ENCODE measurements around the gene IKZF1.

The IKZF1 gene

DNA sequence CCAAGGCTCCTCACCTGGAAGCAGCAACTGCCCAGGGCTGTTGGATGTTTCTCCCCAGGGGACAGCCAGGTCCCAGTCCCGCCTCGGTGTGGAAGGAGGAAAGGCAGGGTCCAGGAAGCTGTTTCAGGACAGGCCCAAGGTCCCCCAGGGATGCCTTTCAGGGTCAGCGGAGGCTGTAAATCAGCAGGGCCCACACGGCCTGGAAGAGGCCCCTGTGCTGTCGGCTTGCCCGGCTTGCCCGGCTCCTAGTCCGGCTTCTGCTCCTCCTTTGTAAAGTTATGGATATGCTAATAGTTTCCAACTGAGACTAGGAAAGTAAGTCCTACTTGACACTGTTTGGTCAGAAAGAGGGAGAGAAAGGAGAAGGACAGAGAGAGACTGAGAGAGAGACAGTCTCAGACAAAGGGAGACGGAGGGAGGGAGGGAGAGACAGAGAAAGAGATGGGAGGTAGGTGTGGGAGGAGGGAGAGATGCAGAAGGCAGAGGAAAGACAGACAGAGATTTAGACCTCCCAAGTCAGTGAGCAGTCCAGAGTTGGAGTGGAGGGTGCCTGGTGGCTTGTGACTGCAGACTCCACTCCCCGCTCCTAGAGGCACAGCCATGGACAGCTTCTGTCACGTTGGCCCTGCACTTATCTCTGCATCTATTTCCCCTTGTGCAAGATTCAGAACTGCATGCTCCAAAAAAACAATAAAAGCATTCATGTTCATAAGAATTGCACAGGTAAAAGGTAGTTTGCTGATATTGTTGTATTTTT is 10.5 kb downstream of the IKZF1 start:
- Histone ChIP-seq H2AFZ (ENCODE audit: insufficient read depth, low read length, poor library complexity) (no peak overlapping the region), H2BK5ac (ENCODE audit: low read depth, low read length, poor library complexity) (no peak overlapping the region), H3K23ac (ENCODE audit: low read length) (no peak overlapping the region), H2AK5ac (ENCODE audit: low read length) (no peak overlapping the region), H3K4ac (ENCODE audit: low read depth, low read length) (no peak overlapping the region), H2BK120ac (ENCODE audit: insufficient read depth, low read length, poor library complexity) (no peak overlapping the region), H4K8ac (ENCODE audit: low read depth, low read length) (no peak overlapping the region), H3K4me3 (ENCODE audit: low read depth, low read length) (no peak overlapping the region), H3K18ac (ENCODE audit: low read length) (no peak overlapping the region), H3K4me2 (ENCODE audit: low read length) (no peak overlapping the region), H3K27ac (ENCODE audit: low read depth, low read length) (no peak overlapping the region), H4K12ac (ENCODE audit: low read depth, low read length) (no peak overlapping the region), H3K9ac (ENCODE audit: low read length) (no peak overlapping the region), H3K79me2 (ENCODE audit: control insufficient read depth, insufficient read depth, low read length, poor library complexity) (no peaks in the 10 kb centered on the region), H3K36me3 (ENCODE audit: control insufficient read depth in 1 of 2, insufficient read depth in 2 of 2, low read length in 2 of 2) (no peaks in the 10 kb centered on the region), H4K91ac (ENCODE audit: low read depth, low read length) (no peak overlapping the region), H3K14ac (ENCODE audit: low read length) (no peak overlapping the region), H3K4me1 (ENCODE audit: control insufficient read depth in 1 of 2, insufficient read depth in 2 of 2, low read length in 2 of 2) (no peaks in the 10 kb centered on the region), H2BK12ac (ENCODE audit: low read length) (no peak overlapping the region), H3K79me1 (ENCODE audit: low read length) (no peaks in the 10 kb centered on the region), H3K27me3 (ENCODE audit: insufficient read depth, low read length) (no peaks in the 10 kb centered on the region), H3K9me3 (ENCODE audit: insufficient read depth, low read depth, low read length) (no peaks in the 10 kb centered on the region)
- WGBS (ENCODE audit: extremely low coverage, insufficient coverage, insufficient read length), result no CpG with 5 or more reads among the region's 11 CpGs
- DNase-seq, result no peak

DNA sequence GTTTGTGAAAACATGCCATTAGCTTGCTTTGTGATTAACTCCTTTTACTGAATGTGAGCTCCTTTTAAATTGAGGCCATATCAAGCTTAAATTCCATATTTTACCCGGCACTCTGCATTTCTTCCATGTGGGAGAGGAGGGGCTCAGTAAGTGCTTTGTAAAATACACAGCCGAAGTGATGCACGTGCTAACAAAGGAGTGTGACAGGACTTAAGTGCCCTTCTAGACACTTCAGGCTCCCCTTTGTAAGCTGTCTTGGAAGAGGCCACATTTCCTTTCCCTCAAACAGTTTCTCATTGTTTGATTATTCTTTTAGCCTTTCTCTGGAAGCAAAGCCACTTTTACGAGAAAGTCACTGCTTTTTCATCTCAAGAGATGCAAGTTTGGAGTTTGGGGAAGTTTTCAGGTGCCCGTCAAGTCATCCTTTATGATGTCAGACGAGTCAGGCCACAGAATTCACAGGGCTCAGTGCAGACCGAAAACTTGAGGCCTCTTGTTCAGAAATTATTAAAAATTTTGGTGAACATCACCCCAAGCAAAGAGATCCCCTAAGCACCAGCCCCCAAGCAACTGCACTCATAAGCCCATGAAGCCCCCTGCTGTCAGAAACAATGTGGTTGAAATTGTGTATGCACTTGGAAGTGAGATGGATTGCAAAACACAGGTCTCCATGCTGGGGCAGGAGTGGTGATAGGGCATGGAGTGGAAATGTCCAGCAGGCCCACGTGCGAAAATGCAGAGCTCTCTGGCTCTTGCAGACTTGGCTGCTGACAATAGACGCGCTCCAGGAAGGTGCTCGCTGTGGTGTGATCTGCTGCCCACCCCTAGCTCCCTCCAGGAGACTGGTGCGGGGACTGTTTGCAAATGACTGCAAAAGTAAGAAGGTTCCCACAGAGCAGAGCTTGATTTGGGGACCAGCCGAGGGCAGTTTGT is 11.5 kb downstream of the IKZF1 start:
- WGBS (ENCODE audit: extremely low coverage, insufficient coverage, insufficient read length), result no CpG with 5 or more reads among the region's 14 CpGs
- no peak overlapping the region for H3K23ac ChIP-seq (ENCODE audit: low read length)
- H3K36me3 ChIP-seq (ENCODE audit: control insufficient read depth in 1 of 2, insufficient read depth in 2 of 2, low read length in 2 of 2), result no peaks in the 10 kb centered on the region

DNA sequence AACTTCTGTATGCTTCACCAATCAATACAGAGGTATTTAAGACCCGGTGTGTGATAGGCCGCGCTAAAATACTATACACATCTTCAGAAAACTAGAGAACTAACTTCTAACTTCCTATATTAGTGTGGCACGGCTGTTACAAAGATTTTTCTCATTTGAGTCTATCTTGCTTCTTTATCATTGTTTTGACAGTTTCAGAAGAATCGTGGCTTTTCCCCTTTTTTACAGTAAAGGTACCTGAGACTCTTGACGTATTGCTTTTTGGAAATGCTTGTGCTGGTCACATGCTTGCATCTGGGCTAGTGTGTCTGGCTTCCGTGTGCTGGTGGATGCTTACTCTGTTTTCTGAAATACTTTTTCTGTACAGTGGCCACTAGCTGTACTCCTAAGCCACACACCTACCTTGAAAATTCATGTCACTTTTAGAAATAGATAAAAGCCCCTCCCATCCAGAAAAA is 12.7 kb downstream of the IKZF1 start:
- no peaks in the 10 kb centered on the region for H3K79me1 ChIP-seq (ENCODE audit: low read length)
- H4K91ac ChIP-seq (ENCODE audit: low read depth, low read length), result no peak overlapping the region
- H3K9ac ChIP-seq (ENCODE audit: low read length), result no peak overlapping the region
- no peaks in the 10 kb centered on the region for H3K9me3 ChIP-seq (ENCODE audit: insufficient read depth, low read depth, low read length)
- H3K79me2 ChIP-seq (ENCODE audit: control insufficient read depth, insufficient read depth, low read length, poor library complexity), result no peaks in the 10 kb centered on the region
- H3K4me2 ChIP-seq (ENCODE audit: low read length), result no peak overlapping the region
- H3K23ac ChIP-seq (ENCODE audit: low read length), result no peak overlapping the region
- no peak overlapping the region for H3K4me3 ChIP-seq (ENCODE audit: low read depth, low read length)
- no peak overlapping the region for H2AFZ ChIP-seq (ENCODE audit: insufficient read depth, low read length, poor library complexity)
- no peak overlapping the region for H4K12ac ChIP-seq (ENCODE audit: low read depth, low read length)
- no CpG with 5 or more reads among the region's 7 CpGs for WGBS (ENCODE audit: extremely low coverage, insufficient coverage, insufficient read length)
- no peak overlapping the region for H3K14ac ChIP-seq (ENCODE audit: low read length)
- no peak overlapping the region for H4K8ac ChIP-seq (ENCODE audit: low read depth, low read length)
- H3K4ac ChIP-seq (ENCODE audit: low read depth, low read length), result no peak overlapping the region
- DNase-seq, result no peak
- H3K27me3 ChIP-seq (ENCODE audit: insufficient read depth, low read length), result no peaks in the 10 kb centered on the region
- H3K27ac ChIP-seq (ENCODE audit: low read depth, low read length), result no peak overlapping the region
- H3K36me3 ChIP-seq (ENCODE audit: control insufficient read depth in 1 of 2, insufficient read depth in 2 of 2, low read length in 2 of 2), result no peaks in the 10 kb centered on the region
- no peak overlapping the region for H2BK5ac ChIP-seq (ENCODE audit: low read depth, low read length, poor library complexity)
- no peaks in the 10 kb centered on the region for H3K4me1 ChIP-seq (ENCODE audit: control insufficient read depth in 1 of 2, insufficient read depth in 2 of 2, low read length in 2 of 2)
- no peak overlapping the region for H2BK120ac ChIP-seq (ENCODE audit: insufficient read depth, low read length, poor library complexity)
- no peak overlapping the region for H2BK12ac ChIP-seq (ENCODE audit: low read length)
- H3K18ac ChIP-seq (ENCODE audit: low read length), result no peak overlapping the region
- H2AK5ac ChIP-seq (ENCODE audit: low read length), result no peak overlapping the region

More for the DNA sequence above, 11.5 kb downstream of the IKZF1 start:
- no peaks in the 10 kb centered on the region for H3K4me1 ChIP-seq (ENCODE audit: control insufficient read depth in 1 of 2, insufficient read depth in 2 of 2, low read length in 2 of 2)
- H4K12ac ChIP-seq (ENCODE audit: low read depth, low read length), result no peak overlapping the region
- H3K79me1 ChIP-seq (ENCODE audit: low read length), result no peaks in the 10 kb centered on the region
- H4K8ac ChIP-seq (ENCODE audit: low read depth, low read length), result no peak overlapping the region
- H3K4me3 ChIP-seq (ENCODE audit: low read depth, low read length), result no peak overlapping the region
- no peak overlapping the region for H2BK12ac ChIP-seq (ENCODE audit: low read length)
- no peak overlapping the region for H2BK120ac ChIP-seq (ENCODE audit: insufficient read depth, low read length, poor library complexity)
- no peak overlapping the region for H3K14ac ChIP-seq (ENCODE audit: low read length)
- peak overlapping the region; percentile 18 for H3K9ac ChIP-seq (ENCODE audit: low read length)
- DNase-seq, result no peak
- H3K4ac ChIP-seq (ENCODE audit: low read depth, low read length), result no peak overlapping the region
- H3K9me3 ChIP-seq (ENCODE audit: insufficient read depth, low read depth, low read length), result no peaks in the 10 kb centered on the region
- H3K27me3 ChIP-seq (ENCODE audit: insufficient read depth, low read length), result no peaks in the 10 kb centered on the region
- no peak overlapping the region for H4K91ac ChIP-seq (ENCODE audit: low read depth, low read length)
- no peak overlapping the region for H2AK5ac ChIP-seq (ENCODE audit: low read length)
- no peak overlapping the region for H3K18ac ChIP-seq (ENCODE audit: low read length)
- H2BK5ac ChIP-seq (ENCODE audit: low read depth, low read length, poor library complexity), result no peak overlapping the region
- H3K27ac ChIP-seq (ENCODE audit: low read depth, low read length), result no peak overlapping the region
- no peaks in the 10 kb centered on the region for H3K79me2 ChIP-seq (ENCODE audit: control insufficient read depth, insufficient read depth, low read length, poor library complexity)
- no peak overlapping the region for H3K4me2 ChIP-seq (ENCODE audit: low read length)
- no peak overlapping the region for H2AFZ ChIP-seq (ENCODE audit: insufficient read depth, low read length, poor library complexity)

DNA sequence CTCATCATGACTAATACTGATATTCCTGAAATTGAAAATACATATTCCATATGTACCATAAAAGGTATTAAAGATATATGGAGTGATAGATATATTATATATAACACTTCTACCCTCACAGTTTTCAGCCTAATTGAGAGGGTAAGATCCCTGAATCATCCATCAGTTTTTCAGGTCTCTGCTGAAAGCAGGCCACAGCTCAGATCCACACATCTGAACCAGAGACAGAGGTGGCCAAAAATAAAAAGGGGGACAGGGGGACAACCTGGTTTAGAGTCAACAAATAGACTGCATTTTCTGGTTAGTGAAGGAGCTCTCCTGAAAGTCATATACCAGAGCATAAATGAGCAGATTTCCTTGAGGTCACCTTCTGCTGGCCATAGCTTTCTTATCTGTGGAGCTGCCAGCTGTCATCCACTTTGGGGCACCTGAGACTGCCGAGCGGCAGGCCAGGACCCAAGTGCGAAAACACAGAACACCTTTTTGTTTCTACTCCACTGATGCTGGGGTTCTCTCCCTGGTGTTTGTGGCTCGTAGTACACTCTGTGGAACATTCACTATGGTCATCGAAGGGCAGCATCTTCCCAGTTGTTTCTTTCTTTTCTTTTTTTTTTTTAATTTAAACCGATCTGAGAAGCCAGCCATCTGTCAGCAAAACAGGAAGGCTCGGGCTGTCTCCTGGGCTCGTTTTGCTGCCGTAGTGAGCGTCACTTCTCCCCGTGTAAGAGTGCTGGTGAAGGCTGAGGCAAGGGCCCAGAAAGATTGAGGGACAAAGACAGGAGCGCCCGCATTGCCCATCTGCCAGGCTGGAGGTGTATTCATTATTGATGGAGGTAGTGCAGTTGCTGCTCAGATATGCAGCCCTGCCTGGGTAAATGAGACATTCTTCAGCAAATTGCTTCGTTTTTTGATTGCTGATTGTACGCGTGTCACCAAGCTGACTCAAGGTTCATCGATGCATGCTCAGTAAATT is 13.5 kb downstream of the IKZF1 start:
- Histone ChIP-seq H3K27ac (ENCODE audit: low read depth, low read length) (no peak overlapping the region), H3K9ac (ENCODE audit: low read length) (no peak overlapping the region), H3K14ac (ENCODE audit: low read length) (no peak overlapping the region), H3K23ac (ENCODE audit: low read length) (no peak overlapping the region), H3K79me1 (ENCODE audit: low read length) (no peaks in the 10 kb centered on the region), H3K4ac (ENCODE audit: low read depth, low read length) (no peak overlapping the region), H2BK5ac (ENCODE audit: low read depth, low read length, poor library complexity) (no peak overlapping the region), H2AFZ (ENCODE audit: insufficient read depth, low read length, poor library complexity) (no peak overlapping the region), H4K8ac (ENCODE audit: low read depth, low read length) (no peak overlapping the region), H3K18ac (ENCODE audit: low read length) (no peak overlapping the region), H3K36me3 (ENCODE audit: control insufficient read depth in 1 of 2, insufficient read depth in 2 of 2, low read length in 2 of 2) (no peaks in the 10 kb centered on the region), H3K79me2 (ENCODE audit: control insufficient read depth, insufficient read depth, low read length, poor library complexity) (no peaks in the 10 kb centered on the region), H4K12ac (ENCODE audit: low read depth, low read length) (no peak overlapping the region), H4K91ac (ENCODE audit: low read depth, low read length) (no peak overlapping the region), H3K4me2 (ENCODE audit: low read length) (no peak overlapping the region), H3K4me1 (ENCODE audit: control insufficient read depth in 1 of 2, insufficient read depth in 2 of 2, low read length in 2 of 2) (no peaks in the 10 kb centered on the region), H2AK5ac (ENCODE audit: low read length) (no peak overlapping the region), H3K9me3 (ENCODE audit: insufficient read depth, low read depth, low read length) (no peaks in the 10 kb centered on the region), H3K27me3 (ENCODE audit: insufficient read depth, low read length) (no peaks in the 10 kb centered on the region), H2BK120ac (ENCODE audit: insufficient read depth, low read length, poor library complexity) (no peak overlapping the region), H2BK12ac (ENCODE audit: low read length) (no peak overlapping the region), H3K4me3 (ENCODE audit: low read depth, low read length) (no peak overlapping the region)
- no peak for DNase-seq
- no CpG with 5 or more reads among the region's 17 CpGs for WGBS (ENCODE audit: extremely low coverage, insufficient coverage, insufficient read length)

Data from trophoblast cell (in vitro differentiated cells and primary cell).